ENCODE results near the gene SOD1. TPM values are rescaled to one million over a fixed set of nuclear protein-coding genes. Genes with fewer than 3 reads are reported as not detected.
"Not testable (repeated sequence)": the region's sequence is repeated elsewhere in the genome, so short reads cannot be mapped to it uniquely, and the experiment has no call there.

SOD1 gene
- total and polyA plus RNA-seq, 2 donors (not counting 1 experiment from before 2014, with no cell fraction given) = 286 to 462 TPM

DNA sequence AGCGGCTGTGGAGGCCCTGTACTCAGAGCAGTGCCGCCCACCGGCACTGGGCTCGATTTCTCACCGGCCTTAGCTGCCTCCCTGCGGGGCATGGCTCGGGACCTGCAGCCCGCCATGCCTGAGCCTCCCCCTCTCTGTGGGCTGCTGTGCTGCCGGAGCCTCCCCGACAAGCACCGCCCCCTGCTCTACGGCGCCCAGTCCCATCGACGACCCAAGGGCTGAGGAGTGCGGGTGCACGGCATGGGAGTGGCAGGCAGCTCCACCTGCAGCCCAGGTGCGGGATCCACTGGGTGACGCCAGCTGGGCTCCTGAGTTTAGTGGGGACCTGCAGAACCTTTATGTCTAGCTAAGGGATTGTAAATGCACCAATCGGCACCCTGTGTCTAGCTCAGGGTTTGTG lies 5.2 kb upstream of the SOD1 start:
- TF ChIP-seq, protein P1, sequence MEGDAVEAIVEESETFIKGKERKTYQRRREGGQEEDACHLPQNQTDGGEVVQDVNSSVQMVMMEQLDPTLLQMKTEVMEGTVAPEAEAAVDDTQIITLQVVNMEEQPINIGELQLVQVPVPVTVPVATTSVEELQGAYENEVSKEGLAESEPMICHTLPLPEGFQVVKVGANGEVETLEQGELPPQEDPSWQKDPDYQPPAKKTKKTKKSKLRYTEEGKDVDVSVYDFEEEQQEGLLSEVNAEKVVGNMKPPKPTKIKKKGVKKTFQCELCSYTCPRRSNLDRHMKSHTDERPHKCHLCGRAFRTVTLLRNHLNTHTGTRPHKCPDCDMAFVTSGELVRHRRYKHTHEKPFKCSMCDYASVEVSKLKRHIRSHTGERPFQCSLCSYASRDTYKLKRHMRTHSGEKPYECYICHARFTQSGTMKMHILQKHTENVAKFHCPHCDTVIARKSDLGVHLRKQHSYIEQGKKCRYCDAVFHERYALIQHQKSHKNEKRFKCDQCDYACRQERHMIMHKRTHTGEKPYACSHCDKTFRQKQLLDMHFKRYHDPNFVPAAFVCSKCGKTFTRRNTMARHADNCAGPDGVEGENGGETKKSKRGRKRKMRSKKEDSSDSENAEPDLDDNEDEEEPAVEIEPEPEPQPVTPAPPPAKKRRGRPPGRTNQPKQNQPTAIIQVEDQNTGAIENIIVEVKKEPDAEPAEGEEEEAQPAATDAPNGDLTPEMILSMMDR (conservative IDR thresholded peaks at IDR 0.05 in 1 of 2, IDR thresholded peaks at IDR 0.05 in 1 of 2; ENCODE audit: low read depth in 1 of 2, low read length in 2 of 2) = no peak
- no peak for TF ChIP-seq EZH2 (IDR thresholded peaks at IDR 0.05; ENCODE audit: low read length, missing control alignments)
- DNase-seq (ENCODE audit: low read depth in 2 of 2) = no peak
- no peaks in the 10 kb centered on the region for H3K36me3 ChIP-seq (ENCODE audit: control insufficient read depth, insufficient read depth, low read length)
- no peaks in the 10 kb centered on the region for H4K20me1 ChIP-seq (ENCODE audit: control insufficient read depth, extremely low read depth, insufficient read depth, low read length)
- no peak overlapping the region for H2AFZ ChIP-seq (ENCODE audit: low read length)
- H3K9ac ChIP-seq (ENCODE audit: insufficient read depth, low read length) = no peak overlapping the region
- no peaks in the 10 kb centered on the region for H3K27me3 ChIP-seq (ENCODE audit: control insufficient read depth, insufficient read depth, low read length)
- H3K4me2 ChIP-seq (ENCODE audit: extremely low read depth, insufficient read depth, low read length) = no peak overlapping the region
- H3K79me2 ChIP-seq (ENCODE audit: control insufficient read depth, insufficient read depth, low read length) = no peaks in the 10 kb centered on the region
- no peak overlapping the region for H3K27ac ChIP-seq (ENCODE audit: insufficient read depth, low read length)
- H3K9me3 ChIP-seq (ENCODE audit: control insufficient read depth, insufficient read depth, low read depth, low read length) = no peaks in the 10 kb centered on the region
- H3K4me3 ChIP-seq (replicated peaks in 1 of 4; ENCODE audit: control extremely low read depth in 1 of 4, insufficient read depth in 1 of 4, low read depth in 3 of 4, low read length in 4 of 4) = no peak overlapping the region
- H3K4me1 ChIP-seq (ENCODE audit: control insufficient read depth, extremely low read depth, insufficient read depth, low read length) = no peaks in the 10 kb centered on the region

DNA sequence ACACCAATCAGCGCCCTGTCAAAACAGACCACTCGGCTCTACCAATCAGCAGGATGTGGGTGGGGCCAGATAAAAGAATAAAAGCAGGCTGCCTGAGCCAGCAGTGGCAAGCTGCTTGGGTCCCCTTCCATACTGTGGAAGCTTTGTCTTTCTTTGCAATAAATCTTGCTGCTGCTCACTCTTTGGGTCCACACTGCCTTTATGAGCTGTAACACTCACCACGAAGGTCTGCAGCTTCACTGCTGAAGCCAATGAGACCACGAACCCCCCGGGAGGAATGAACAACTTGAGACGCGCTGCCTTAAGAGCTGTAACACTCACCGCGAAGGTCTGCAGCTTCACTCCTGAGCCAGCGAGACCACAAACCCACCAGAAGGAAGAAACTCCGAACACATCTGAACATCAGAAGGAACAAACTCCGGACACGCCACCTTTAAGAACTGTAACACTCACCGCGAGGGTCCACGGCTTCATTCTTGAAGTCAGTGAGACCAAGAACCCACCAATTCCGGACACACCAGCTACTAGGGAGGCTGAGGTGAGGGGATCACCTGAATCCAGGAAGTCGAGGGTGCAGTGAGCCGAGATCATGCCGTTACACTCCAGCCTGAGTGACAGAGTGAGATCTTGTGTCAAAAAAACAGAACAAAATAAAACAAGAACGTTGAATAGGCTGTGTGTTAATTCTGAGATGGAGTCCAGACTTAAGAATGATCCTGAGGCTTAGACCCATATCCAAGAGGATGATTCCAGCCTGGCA lies 4.5 kb upstream of the SOD1 start:
- H3K27ac ChIP-seq (ENCODE audit: insufficient read depth, low read length); H3K9ac ChIP-seq (ENCODE audit: insufficient read depth, low read length); H3K36me3 ChIP-seq (ENCODE audit: control insufficient read depth, insufficient read depth, low read length); H3K4me2 ChIP-seq (ENCODE audit: extremely low read depth, insufficient read depth, low read length); H3K4me3 ChIP-seq (replicated peaks in 1 of 4; ENCODE audit: control extremely low read depth in 1 of 4, insufficient read depth in 1 of 4, low read depth in 3 of 4, low read length in 4 of 4); H3K9me3 ChIP-seq (ENCODE audit: control insufficient read depth, insufficient read depth, low read depth, low read length); H3K79me2 ChIP-seq (ENCODE audit: control insufficient read depth, insufficient read depth, low read length); H3K4me1 ChIP-seq (ENCODE audit: control insufficient read depth, extremely low read depth, insufficient read depth, low read length); H4K20me1 ChIP-seq (ENCODE audit: control insufficient read depth, extremely low read depth, insufficient read depth, low read length); DNase-seq (ENCODE audit: low read depth in 2 of 2); H2AFZ ChIP-seq (ENCODE audit: low read length); H3K27me3 ChIP-seq (ENCODE audit: control insufficient read depth, insufficient read depth, low read length): not testable (repeated sequence)

DNA sequence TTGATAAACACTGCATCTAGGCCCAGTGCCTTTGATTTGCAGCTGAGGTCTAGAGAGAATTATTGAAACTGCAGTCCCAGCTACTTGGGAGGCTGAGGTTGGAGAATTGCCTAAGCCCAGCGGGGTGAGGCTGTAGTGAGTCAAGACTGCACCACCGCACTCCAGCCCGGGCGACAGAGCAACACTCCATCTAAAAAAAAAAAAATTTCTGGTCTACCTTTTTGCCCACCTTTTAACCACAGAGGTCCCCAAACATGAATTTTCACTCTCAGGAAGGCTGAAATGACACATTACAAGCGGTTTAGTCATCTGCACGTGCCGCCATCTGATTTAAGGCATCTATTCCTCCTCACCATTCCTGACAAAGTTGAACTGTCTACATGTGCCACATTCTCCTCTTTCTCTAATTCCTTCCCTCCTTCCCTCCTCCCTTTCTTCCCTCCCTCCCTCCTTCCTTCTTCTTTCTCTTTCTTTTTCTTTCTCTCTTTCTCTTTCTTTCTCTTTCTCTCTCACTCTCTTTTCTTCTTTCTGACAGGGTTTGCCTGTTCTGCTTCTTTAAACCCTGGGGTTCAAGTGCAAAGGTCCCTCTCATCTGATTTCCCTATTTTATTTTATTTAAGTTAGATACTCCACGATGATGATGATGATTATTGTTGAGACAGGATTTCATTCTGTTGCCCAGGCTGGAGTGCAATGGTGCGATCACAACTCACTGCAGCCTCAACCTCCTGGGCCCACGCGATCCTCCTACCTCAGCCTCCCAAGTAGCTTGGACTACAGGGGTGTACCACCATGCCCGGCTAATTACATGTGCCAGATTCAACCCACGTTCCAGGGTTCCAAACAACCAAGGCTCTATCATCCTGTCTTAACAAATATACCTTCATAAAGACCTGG lies 3.0 kb upstream of the SOD1 start:
- DNase-seq (ENCODE audit: low read depth in 2 of 2) = peak in 1 of 2 donors; percentile 63
- Histone ChIP-seq H2AFZ (ENCODE audit: low read length) (no peak overlapping the region), H3K9ac (ENCODE audit: insufficient read depth, low read length) (no peak overlapping the region), H3K27me3 (ENCODE audit: control insufficient read depth, insufficient read depth, low read length) (no peaks in the 10 kb centered on the region), H3K9me3 (ENCODE audit: control insufficient read depth, insufficient read depth, low read depth, low read length) (no peaks in the 10 kb centered on the region), H3K4me2 (ENCODE audit: extremely low read depth, insufficient read depth, low read length) (no peak overlapping the region), H3K36me3 (ENCODE audit: control insufficient read depth, insufficient read depth, low read length) (no peaks in the 10 kb centered on the region), H3K79me2 (ENCODE audit: control insufficient read depth, insufficient read depth, low read length) (peaks cover 16% of the 10 kb centered on the region), H3K4me3 (replicated peaks in 1 of 4; ENCODE audit: control extremely low read depth in 1 of 4, insufficient read depth in 1 of 4, low read depth in 3 of 4, low read length in 4 of 4) (no peak overlapping the region), H4K20me1 (ENCODE audit: control insufficient read depth, extremely low read depth, insufficient read depth, low read length) (no peaks in the 10 kb centered on the region), H3K4me1 (ENCODE audit: control insufficient read depth, extremely low read depth, insufficient read depth, low read length) (no peaks in the 10 kb centered on the region), H3K27ac (ENCODE audit: insufficient read depth, low read length) (no peak overlapping the region)
- TF ChIP-seq, protein P1 (conservative IDR thresholded peaks at IDR 0.05 in 1 of 2, IDR thresholded peaks at IDR 0.05 in 1 of 2; ENCODE audit: low read depth in 1 of 2, low read length in 2 of 2) = no peak
- no peak for TF ChIP-seq EZH2 (IDR thresholded peaks at IDR 0.05; ENCODE audit: low read length, missing control alignments)
